Measurements from ENCODE around the gene KLHL40.

KLHL40 gene, protein sequence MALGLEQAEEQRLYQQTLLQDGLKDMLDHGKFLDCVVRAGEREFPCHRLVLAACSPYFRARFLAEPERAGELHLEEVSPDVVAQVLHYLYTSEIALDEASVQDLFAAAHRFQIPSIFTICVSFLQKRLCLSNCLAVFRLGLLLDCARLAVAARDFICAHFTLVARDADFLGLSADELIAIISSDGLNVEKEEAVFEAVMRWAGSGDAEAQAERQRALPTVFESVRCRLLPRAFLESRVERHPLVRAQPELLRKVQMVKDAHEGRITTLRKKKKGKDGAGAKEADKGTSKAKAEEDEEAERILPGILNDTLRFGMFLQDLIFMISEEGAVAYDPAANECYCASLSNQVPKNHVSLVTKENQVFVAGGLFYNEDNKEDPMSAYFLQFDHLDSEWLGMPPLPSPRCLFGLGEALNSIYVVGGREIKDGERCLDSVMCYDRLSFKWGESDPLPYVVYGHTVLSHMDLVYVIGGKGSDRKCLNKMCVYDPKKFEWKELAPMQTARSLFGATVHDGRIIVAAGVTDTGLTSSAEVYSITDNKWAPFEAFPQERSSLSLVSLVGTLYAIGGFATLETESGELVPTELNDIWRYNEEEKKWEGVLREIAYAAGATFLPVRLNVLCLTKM
- 0 reads per million in 2 donors for total RNA-seq

GRCh38 chr3:42685363-42685881, at the start of gene KLHL40:
Gene KLHL40 (plus strand): TSS chr3:42685537. CDS start chr3:42685619, 82 bp downstream.
- no peak for DNase-seq

GRCh38 chr3:42637001-42637400, 48.3 kb upstream of the KLHL40 start:
- no peak for DNase-seq

DNA sequence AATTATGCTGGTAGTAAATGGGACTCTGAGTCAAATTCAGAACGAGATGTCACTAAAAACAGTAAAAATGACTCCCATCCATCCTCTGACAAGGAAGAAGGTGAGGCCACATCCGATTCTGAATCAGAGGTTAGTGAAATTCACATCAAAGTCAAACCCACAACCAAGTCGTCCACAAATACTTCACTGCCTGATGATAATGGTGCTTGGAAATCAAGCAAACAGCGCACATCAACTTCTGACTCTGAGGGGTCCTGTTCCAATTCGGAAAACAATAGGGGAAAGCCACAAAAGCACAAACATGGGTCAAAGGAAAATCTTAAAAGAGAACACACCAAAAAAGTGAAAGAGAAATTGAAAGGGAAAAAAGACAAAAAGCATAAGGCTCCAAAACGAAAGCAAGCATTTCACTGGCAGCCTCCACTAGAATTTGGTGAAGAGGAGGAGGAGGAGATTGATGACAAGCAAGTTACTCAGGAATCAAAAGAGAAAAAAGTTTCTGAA, 46.9 kb upstream of the KLHL40 start:
- DNase-seq, result no peak

- no peak for DNase-seq
Observed at GRCh38 chr3:42639192-42639591, 46.1 kb upstream of the KLHL40 start.

DNA sequence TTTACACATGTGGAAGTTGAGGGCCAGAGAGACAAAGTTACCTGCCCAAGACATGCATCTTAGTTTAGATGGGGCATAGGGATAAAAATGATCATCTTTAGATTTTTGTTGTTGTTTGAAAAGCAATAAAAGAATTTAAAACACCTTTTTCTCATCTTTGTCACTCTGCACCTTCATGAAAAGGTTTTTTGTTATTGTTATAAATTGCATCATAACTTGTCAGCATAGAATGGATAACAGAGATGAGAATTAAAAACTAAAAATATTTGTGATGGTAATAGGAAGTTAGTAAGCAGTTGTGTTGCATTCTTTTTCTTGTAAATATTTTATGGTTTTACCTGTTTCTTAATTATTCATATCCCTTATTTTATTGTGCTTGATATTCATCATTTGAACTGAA, 45.2 kb upstream of the KLHL40 start:
- DNase-seq, result no peak

- no peak for DNase-seq
Observed at GRCh38 chr3:42640771-42641370, 44.5 kb upstream of the KLHL40 start.

DNA sequence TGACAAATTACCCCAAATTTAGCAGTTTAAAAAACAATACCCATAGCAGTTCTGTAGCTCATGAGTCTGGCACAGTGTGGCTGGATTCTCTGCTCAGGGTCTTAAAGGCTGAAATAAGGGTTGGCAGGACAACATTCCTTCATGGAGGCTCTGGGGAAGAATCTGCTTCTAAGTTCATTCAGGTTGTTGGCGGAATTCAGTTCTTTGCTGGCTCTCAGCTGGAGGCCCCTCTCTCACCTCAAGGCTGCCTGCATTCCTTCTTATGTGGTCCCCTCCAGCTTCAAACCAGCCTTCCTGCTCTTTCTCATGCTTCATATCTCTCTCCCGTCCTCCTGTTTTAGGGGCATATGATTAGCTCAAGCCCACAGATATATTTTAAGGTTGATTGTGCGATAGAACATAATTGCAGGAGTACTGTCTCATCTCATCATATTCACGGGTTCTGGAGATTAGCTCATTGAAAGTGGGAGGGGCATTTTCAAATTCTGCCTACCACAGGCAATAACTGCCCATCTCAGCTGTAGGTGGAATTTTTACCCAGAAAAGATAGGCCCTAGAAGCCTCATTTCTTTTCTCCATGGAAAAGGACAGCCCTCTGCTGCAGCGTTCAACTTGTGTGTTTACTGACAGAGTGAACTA, 37.4 kb upstream of the KLHL40 start:
- no peak for DNase-seq

GRCh38 chr3:42649006-42649405, 36.3 kb upstream of the KLHL40 start:
- no peak for DNase-seq

GRCh38 chr3:42649783-42650182, 35.6 kb upstream of the KLHL40 start:
- DNase-seq, result no peak

- DNase-seq, result no peak
Observed at GRCh38 chr3:42651248-42652091, 33.9 kb upstream of the KLHL40 start.

DNA sequence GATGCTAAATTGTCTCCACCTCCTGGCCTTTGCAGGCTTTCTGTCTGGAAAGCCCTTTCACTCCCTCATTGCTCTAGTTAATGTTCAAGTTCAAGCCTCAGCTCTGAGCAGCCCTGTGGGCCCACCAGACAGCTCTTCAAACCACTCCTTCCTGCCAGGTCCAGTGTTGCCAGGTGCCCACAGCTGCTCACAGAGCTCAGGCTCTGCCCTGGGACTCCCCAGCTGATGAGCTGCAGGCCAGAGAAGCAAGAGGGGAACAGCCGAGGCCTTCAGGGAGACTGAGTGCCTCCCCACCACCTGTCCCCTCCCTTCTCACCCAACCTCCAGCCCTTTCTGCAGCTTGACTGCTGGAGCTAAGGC, 33.1 kb upstream of the KLHL40 start:
- DNase-seq, result no peak

- DNase-seq, result no peak
Observed at GRCh38 chr3:42652611-42653302, 32.6 kb upstream of the KLHL40 start.

GRCh38 chr3:42653303-42653559, 32.1 kb upstream of the KLHL40 start:
- no peak for DNase-seq

- no peak for DNase-seq
Observed at GRCh38 chr3:42653560-42654330, 31.6 kb upstream of the KLHL40 start, which contains the start of gene ZBTB47. Gene ZBTB47 (plus strand): TSS chr3:42653697. CDS start chr3:42658356, 4,659 bp downstream.

DNA sequence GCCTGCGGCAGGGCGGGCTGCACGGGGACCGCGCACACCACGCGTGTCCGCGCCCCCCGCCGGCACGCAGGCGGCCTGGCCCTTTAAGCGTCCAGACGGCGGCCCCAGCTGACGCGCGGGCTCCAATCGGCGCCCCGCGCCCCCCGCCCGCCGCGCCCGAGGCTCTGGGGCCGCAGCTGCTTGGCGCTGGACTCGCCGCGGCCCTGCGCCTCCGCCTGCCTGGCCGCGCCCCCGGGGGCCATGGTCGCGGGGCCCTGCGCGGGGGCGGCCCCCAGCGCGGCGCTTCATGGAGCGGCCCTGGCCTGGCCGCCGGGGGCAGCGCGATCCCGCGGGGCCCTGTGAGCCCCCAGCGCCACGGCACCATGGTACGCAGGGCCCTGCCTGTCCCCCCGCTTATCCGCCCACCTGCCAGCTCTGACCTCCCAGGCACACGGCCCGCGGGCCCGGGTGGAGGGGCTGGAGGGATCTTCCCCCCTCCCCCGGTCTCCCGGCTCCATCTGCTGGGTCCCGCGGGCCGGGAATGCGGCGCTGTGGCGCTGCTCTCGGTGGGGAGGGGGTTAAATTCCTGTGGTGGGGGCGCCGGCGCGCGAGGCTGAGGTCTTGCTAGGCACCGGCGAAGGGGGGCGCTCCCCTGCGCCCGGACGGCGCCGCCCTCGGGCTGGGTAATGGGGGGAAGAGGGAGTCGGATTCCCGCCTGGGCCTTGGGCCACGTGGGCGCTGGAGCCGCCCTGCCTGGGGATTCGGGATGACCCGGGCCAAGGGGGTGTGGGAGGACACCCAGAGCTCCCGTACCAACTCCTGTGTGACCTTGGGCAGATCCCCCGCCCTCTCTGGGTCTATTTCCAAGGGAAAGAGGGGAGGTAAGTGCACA, 30.8 kb upstream of the KLHL40 start:
- no peak for DNase-seq

GRCh38 chr3:42655331-42655888, 29.9 kb upstream of the KLHL40 start:
- no peak for DNase-seq

- DNase-seq, result no peak
Observed at GRCh38 chr3:42655980-42656679, 29.2 kb upstream of the KLHL40 start.

- no peak for DNase-seq
Observed at GRCh38 chr3:42656680-42657610, 28.4 kb upstream of the KLHL40 start.
